CD4-positive, alpha-beta T cell treated with Interferon gamma for 1 hour (primary cell): Measurements from ENCODE around the gene EPB41L1.
A peak's percentile ranks its signal among the peaks of the same experiment; 100 is the strongest.

ENCODE experiments used
- DNase-seq: peaks from one replicate; pipeline ENCODE4 v3.0.0-alpha.2; 2020

Gene EPB41L1

DNA sequence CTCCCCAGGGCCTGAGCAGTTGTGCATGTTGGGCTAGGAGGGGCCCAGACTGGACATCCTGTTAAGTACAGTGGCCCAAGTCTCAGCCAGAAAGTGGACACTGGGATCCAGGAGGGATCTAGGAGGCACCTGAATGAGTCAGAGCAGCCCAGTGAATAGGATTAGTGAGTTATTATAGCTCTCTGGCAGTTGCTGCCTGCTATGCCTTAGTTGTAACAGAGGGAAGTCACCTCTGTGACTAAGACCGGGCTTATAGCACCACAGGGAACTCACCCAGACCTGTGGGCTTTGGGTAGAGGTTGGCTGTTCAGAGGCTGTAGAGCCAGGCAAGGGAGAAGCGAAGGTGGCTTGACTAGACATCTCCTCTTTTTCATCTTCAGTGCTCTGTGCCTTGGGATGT is 42.7 kb downstream of the EPB41L1 start:
- no peak for DNase-seq

DNA sequence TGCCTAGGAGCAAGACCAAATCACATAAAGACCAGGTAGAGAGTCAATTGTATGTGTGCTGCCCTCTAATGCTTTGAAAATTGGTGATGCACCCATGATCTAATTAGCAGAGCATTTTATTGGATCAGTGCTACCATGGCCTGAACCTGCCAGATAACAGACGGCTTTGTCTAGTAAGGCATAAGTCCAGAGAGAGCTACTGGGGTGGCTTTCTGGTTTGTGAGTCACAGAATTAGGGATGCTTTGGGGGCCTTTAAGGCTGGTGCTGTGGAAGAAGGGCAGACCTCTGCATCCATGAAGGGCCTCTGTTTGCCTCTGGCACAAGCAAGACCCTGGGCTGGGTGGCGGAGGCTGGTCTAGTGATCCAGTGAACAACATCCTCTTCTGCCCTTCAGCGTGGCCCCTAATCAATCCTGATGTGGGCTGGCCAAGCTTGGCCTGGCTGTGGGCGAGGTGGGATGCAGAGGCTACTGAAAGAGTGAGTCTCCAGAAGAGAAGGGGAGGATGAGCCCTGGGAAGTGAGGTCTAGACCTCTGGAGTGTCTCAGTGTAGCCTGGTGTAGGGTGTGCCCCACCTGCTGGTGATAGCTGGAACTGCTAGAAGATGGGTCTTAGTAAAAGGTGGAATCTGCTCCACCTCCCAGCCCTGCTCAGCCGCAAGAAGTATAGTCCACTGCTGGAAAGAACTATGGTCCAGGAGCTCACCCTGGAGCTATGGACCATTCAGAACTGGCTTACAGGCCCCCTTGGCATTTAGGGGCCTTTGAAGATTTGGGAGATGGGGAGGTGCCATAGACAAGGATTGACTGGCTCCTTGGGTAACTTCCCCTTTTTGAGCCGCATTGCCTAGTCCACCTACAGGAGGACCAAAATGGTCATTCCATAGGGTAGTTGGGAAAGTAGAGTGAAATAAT is 45.1 kb downstream of the EPB41L1 start:
- DNase-seq: peak; percentile 53

DNA sequence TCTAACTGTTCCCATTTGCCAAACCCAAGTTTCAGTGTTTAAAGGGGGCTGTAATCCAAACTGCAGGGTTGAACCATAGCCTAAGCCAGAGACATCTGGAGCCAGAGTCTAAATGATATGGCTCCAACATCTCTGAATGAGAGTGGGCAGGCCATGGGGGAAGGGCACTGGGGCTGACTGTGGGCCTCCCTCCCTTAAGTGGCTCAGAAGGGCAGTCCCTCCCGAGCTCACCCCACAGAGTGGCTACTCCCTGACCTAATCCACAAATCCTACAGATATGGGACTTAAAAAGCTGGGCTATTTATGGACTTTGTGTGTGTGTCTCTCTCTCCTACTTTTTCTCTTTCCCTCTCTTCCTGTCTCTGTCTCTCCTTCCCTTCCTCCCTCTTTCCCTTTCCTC is 45.9 kb downstream of the EPB41L1 start:
- no peak for DNase-seq

DNA sequence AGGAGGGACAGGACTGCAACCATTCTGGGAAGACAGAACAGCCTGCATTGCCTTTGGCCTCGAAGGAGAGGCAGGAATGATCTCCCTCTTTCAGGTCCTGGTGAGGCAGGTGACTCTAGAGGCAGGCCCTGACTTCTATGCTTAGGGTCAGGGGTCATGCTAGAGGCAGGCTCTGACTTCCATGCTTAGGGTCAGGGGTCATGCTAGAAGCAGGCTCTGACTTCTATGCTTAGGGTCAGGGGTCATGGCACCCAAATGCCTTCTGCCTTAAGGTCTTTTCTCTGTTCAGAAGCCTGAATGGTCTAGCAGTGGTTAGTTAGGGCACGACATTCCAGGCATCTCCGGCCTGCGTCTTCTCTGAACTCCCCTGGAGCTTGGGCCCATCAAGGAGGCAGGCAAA is 46.7 kb downstream of the EPB41L1 start:
- DNase-seq: no peak

DNA sequence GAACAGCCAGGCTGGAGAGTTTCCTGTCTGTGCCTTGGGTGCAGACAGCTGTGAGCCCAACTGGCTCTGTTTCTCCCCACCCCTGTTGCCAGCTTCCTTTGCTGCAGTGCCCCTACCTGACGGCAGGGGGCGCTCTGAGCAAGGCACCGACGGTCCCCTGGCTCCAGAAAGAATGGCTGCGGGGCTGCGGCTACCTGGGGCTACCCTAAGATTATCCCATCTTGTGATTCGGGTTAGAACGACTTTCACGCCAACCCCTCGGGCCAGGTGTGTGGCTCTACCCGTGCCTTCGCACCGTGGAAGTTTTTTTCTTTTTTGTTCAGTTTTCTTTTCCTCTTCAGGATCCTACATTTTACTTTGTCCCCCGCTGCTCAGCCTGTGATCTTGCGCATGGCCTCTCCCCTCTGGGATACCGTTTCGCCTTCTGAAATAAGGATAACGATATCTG is 48.4 kb downstream of the EPB41L1 start:
- peak; percentile 61 for DNase-seq

DNA sequence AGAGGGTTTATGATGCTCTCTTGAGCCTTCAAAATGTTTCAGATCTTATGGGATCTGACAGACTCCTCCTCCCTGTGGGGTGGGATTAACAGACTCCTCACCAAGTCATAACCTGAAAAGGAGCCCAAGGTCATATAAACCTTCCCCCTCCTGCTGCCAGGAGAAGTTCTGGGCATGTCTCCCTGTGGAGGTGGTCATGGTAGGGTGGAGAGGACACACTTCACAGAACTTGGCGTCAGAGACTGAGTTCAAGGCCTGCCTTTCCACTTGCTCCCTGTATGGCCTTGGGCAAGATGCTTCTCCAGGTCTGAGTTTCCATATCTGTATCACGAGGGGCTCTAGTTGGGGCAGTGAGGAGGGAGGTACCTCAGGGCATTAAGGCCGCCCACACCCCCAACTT is 49.3 kb downstream of the EPB41L1 start:
- no peak for DNase-seq

DNA sequence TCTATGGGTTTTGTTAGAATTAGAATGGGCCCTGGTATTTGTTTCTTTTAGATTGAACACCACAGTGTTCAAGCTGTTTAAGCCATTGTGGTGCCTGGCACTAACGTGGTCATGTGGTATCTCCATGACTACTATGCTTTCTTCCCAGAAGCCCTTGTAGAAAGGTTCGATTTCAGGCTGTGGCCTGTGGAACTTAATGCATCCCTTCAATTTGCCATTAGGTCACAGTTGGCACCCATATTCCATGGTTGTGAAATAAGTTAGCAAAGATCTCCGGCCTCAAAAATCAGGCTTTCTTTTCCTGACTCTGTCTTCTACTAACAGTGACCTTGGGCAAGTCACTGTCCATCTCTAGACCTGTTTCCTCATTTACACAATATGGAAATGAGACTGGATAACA is 50.5 kb downstream of the EPB41L1 start:
- no peak for DNase-seq

DNA sequence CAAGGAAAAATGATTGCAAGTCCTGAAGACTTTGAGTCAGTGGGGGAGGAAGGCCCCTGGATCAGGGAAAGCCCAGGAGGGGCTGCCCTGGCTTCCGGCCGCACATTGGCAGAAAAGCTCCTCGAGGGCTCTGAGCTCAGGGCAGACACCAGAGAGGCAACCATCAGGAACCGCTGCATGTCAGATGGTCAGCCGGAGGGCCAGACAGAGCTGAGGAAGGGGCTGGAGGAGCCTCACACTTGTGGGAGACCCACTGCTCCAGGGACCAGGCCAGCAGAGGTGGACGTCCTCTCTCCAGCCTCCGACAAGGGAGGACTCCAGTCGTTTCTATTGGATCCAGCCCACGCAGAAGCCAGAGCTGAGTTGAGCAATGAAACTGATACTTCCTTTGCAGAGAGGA is 51.5 kb downstream of the EPB41L1 start:
- no peak for DNase-seq

DNA sequence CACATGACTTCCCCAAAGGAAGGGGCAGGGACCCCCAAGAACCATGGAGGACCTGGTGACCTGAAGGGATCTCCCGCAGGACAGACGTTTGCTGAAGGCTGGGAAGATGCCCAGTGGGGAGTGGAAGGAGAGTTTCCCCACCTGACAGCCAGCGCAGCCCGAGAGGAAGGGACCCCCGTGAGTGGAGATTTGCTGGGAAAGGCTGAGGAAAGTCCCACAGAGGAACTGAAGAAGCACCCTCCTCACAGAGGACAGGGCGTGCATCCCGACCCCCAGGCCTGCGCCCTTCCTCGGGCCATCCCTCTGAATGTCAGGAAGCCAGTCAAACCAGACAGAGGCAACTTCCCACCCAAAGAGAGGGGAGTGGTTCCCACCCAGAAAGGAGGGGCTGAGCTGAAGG is 52.1 kb downstream of the EPB41L1 start:
- DNase-seq: no peak

DNA sequence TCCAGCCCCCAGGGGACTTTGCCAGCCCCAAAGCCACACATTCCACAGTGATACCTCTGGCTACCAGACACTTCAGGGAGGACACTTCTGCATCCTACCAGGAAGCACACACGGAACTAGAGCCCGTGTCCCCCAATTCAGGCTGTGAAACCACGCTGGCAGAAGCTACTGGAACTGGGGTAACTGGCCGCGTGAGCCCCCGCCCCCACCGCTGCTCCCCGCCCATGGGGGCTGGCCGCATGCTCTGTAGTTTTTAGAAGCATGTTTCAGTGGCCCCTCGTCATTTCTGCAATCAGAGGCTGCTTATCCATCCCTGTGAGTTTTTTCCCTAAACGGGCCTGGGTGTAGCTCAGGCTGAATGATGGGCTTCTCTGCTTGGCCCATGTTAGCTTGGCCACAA is 53.1 kb downstream of the EPB41L1 start:
- no peak for DNase-seq

DNA sequence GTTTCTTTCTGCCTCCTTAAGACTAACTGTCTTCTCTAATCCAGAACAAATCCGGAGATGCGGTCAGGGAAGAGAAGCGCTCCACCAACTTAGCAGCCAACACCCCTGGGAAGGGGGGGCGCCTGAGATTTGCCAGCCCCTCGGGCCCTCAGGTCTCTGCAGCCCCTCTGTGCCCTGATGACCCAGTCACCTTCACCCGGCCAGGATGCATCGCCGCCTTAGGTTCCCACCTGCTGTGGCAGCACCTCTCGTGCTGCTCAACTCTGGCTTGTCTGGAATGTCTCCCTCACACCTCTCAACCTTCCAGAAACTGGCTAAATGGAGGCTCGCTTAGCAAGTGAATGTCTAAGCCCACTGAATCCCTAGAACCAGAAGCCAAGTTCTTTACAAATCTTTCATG is 53.7 kb downstream of the EPB41L1 start:
- no peak for DNase-seq

DNA sequence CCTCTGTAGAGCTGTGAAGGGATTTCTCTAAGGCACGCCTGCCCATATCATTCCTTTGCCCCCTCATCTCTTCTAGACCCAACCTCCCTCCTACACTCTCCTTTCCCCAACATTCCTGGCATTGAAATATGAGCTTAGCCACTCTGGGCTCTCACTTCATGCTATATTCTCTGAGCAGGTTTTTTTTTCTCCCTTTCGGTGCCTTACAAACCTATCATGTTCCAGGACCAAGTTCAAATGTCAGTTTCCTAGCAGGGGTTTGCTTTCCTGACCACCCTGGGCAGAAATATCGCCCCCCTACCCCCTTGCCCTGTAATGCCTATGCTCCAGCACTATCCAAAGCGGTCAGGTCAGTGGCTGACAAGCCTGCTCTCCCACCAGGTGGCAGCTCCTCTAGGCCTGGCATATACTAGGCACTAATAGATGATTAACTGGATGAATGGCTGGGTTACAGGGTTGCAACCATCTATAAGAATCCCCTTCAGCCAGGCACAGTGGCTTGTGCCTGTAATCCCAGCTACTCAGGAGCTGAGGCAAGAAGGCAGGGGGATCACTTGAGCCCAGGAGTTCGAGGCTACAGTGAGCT is 56.0 kb downstream of the EPB41L1 start:
- no peak for DNase-seq

DNA sequence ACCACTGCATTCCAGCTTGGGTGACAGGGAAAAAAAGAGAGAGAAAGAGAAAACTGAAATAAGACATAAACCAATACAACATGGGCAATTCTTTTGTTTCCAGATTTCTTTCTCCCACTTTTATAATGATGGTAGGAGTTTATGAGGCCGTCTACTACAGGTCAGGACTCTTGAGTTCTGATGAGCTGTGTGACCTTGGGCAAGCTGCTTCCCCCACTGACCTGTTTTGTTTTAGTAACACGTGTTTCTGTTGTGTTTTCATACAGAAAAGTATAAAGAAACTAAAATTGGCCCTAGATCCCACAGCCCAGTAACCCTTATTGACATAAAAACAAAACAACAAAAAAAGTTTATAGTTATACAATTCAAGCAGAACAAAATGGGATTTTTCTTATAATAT is 58.8 kb downstream of the EPB41L1 start:
- no peak for DNase-seq

DNA sequence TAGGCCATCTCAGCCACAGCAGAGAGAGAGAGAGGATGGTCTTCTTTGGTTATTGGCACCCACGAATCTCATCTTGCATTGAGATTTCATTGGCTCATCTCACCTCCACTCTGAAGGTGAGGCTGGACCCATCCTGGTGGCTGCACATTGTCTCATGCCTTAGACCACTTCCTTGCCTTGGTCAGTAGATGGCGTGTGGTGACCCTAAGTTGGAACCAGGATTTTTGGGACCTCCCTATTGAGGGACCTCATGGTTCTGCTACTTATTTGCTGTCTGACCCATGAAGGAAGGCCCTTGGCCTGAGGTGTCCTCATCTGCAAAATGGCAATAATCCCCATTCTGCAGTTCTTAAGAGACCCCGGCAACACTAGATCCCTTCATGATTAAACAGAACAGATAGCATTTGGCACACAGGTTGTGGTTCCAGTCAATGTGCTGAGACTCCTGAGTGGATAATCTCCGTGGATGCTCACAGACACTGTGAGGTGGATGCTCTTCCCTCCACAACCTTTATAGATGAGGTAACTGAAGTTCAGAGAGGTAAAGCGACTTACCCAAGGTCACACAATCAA is 60.2 kb downstream of the EPB41L1 start:
- DNase-seq: peak; percentile 17

DNA sequence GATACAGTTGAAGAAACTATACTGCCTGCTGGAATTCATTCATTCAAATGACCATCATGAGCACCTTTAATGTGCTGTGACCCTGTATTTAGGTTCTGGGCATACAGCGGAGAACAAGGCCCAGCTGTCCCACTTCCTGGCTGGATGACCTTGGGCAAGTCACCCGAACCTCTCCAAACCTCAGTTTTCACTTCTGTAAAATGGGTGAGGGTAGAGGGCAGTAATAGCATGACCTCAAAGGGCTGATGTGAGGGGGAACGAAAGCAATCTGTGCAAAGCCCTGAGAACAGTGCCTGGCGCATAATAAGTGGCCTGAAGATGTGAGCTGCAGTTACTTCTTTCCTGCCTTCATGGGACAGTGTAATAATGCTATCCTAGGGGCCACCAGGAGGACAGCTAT is 61.2 kb downstream of the EPB41L1 start:
- DNase-seq: no peak

DNA sequence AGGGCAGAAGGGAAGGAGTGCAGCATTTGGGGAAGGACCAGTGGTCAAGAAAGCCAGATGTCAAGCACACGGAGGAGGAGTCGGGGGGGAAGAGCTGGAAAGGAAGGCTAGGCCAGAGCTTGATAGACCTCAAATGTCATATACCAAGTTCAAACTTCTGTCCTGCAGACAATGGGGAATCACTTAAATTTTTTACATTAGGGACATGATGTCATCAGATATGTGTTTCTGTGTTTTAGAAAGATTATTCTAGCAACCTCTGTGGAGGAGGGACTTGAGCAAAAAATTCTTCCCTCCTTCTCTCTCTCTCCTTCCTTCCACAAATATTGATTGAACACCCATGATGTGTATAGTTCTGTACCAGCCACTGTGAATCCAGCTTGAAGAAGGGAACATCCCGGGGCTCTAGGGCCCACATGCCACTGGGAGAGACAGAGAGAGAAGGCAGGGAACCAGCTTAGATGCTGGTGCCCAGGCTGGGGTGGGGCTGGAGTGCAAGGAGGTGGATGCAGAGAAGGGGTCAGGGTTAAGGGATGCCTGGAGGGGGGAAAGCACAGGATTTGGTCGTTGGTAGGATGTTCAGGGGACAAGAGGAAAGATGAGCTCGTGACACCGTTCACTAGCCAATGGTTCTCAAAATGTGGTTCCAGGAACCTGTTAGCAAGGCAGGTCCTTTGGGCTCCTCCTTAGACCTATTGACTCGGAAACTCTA is 61.9 kb downstream of the EPB41L1 start:
- DNase-seq: no peak

DNA sequence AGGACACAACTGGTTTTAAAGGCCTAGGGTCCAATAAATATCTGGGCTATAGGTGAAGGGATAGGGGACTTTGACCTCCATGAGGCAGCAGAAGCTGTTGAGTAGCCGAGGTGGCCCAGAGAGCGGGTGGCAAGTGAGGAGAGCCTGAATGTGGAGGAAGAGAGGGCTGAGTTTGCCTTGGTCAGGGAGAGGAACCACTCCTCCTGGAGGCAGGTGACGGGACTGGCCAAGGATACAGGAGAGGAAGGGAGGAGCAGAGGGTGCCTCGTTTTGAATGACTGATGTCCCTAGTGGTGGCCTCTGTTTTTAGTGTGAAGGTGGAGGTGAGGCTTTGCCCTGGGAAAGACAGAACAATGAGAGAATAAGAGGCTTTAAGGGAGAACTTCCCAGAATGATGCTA is 62.7 kb downstream of the EPB41L1 start:
- no peak for DNase-seq

DNA sequence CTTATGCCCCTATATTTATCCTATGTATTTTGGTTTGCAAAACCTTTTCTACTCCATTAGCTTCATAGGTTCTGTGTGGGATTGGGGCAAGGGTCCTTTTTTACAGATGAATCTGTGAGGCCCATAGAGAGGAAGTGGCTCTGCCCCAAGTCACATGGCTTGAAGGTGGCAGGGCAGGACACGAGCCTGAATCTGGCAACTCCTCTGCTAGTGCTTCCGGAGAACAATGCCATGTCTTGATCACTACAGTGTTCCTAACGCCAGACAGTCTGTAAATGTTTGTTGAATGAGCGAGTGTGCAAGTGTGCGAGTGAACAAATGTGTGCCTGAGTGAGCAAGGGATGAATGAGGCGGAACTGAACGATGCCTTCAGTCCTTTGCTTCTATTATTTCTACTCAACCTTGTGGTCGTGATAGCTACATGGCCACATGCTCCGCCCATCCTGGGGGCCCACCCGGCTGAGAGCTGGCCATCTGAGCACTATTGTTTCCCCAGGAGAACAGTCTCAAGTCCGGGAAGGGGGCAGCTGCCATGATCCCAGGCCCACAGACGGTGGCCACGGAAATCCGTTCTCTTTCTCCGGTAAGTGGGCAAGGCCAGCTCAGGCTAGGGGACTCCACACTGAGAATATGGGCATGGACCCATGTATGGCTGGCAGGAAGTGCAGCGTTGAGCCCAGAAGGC is 64.0 kb downstream of the EPB41L1 start:
- DNase-seq: no peak

DNA sequence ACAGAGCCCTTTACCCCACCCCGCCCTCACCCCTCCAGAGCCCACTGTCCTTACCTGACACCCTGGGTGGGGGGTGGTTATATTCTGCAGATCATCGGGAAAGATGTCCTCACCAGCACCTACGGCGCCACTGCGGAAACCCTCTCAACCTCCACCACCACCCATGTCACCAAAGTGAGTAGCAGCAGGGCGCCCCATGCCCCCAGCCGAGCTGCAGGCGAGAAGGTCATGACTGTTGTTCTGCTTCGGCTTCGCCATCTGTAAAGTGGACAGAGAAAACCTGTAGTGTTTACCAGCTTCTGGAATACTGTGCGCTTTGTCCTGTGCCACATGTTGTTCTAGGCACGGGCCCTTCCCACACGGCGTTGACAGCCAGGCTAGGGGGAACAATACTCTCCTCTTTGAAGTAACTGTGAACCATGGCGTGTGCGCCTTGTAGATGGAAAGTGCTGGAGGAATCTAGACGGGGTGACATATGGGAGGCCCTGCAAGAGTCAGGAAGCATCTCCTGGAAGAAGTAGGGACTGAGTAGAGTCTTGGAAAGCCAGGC is 65.2 kb downstream of the EPB41L1 start:
- no peak for DNase-seq

DNA sequence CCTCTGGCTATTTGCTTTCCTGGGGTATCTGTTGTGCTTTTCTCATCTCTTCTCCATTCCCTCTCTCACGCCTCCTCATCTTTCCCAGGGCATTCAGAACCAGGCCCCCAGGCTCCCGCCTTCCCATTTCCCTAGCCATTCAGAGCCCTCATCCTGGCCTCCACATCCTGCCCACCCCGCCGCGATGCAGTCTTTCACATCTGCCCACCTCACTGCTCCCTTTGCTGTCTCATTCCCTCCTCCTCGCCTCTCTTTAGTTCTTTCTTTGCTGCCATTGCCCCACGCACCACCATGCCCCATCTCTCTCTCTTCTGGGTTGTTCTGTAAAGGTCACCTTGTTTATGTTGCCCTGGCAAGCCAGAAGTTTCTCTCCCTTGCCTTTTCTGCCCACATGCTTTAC is 71.1 kb downstream of the EPB41L1 start:
- DNase-seq: no peak

DNA sequence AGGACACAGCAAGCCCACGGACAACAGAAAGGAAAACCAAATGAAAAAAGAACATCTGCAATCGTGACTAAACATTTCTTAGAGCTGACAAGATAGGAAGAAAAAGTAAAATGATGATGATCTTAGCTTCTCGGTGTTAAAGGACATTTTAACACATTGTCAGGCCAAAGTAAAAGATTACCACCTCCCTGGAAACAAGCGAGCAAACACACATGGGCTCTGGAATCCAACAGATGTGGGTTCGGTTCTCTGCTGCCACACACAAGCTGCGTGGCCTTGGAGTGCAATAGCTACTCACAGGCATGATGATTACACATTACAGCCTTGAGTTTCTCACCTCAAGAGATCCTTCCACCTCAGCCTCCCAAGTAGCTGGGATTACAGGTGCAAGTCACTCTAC is 74.2 kb downstream of the EPB41L1 start:
- no peak for DNase-seq

DNA sequence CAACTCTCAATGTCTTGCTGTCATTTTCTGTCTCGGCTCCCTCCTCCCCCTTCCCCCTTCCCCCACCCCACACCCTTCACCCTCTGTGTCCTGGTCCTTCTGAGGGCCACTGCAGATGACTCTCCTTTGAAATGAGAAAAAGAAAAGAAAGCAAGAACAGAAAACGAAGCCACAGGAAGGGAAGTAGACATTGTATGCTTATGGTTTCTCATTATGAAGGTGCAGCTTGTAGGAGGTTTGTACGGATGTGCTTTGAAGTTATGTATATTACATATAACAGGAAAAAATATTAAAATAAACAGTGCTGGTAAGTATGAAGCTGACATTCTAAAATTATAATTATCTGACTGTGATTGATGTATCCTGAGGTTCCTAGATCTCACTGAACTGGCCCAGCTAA is 75.5 kb downstream of the EPB41L1 start:
- no peak for DNase-seq

DNA sequence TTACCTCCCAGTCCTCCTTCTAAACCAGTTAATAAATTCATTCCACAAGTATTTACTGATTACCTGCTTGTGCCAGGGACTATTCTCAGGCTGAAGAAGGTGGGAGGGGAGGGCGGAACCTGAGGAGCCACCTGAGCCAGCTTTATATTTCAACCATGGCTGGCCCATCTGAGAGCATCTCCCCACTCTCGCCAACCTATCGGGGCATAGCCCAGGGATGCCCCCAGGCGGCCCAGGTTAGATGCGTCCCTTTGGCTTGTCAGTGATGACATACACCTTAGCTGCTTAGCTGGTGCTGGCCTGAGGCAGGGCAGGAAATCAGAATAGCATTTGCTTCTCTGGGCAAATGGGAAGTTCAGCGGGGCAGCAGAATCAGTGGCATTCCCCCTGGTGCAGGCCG is 76.8 kb downstream of the EPB41L1 start:
- DNase-seq: no peak
